Hematopoietic multipotent progenitor cell treated with erythropoietin and hydrocortisone succinate and interleukin-3 and kit ligand, for 6 days (in vitro differentiated cells): Measurements from ENCODE around the gene AKT1.
"Not testable (repeated sequence)": the region's sequence is repeated elsewhere in the genome, so short reads cannot be mapped to it uniquely, and the experiment has no call there.

Experiments used
- DNase-seq: peaks from one replicate; pipeline ENCODE4 v3.0.0-alpha.2; 2015

Gene AKT1

DNA sequence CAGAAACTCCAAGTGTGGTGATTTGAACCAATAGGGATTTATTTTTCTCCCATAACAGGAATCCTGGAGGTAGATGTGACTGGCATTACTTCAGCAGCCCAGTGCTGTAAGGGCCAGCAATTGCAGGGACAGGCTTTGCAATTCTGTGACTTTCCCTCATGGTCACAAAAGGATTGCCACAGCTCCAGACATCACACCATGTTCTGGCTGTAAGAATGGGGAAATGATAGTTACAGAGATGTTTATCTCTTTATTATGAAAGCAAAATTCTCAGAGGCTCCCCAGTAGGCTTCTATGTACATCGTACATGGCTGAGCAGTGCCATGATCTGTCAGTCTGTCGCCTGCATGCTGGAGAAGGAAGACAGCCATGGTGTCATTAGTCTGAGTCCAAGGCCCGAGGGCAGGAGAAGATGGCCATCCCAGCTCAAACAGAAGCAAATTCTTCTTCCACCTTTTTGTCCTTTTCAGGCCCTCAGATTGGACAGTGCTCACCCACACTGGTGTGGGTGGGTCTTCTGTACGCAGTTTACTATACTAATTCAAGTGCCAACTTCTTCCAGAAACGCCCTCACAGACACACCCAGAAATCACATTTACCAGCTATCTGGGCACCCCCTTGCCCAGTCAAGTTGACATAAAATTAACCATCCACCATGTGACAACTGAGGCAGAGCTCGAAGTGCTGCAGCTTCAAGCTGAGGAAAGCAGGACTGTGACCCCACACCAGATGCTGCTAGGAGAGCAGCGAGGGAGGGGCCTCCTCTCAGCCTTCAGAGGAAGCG, 22.6 kb upstream of the AKT1 start:
- DNase-seq, result peak; percentile 1

DNA sequence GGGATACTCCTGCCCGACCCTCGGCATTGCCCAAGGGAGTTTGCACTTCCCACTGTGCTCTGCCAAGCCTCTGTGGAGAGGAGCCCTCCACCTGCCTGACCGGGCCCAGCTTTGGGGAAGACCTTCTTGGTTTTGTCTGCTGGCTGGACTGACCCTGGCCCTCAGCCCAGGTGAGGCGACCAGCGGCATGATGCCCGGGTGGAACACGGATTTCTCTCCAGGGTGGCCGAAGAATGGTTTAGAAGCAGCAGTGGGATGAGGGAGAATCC, 21.0 kb upstream of the AKT1 start:
- DNase-seq, result no peak

GRCh38 chr14:104814701-104815100, 19.2 kb upstream of the AKT1 start:
- not testable (repeated sequence) for DNase-seq

DNA sequence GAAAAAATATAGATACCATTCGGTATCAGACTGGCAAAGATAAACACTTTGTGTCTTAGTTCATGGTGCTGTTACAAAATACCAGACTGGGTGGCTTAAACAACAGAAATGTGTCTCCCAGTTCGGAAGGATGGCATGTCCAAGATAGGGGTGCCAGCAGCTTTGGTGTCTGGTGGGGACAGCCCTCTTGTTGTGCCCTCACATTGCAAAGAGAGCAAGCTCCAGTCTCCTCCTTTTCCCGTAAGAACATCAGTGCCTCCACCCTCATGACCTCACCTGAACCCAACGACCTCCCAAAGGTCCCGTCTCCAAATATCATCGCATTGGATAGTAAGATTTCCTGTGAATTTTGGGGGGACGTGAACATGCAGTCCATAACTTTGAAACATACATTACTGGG, 17.7 kb upstream of the AKT1 start:
- peak; percentile 1 for DNase-seq

- no peak for DNase-seq
Measured at GRCh38 chr14:104810316-104810715, 14.8 kb upstream of the AKT1 start.

GRCh38 chr14:104808456-104808855, 12.9 kb upstream of the AKT1 start:
- no peak for DNase-seq

DNA sequence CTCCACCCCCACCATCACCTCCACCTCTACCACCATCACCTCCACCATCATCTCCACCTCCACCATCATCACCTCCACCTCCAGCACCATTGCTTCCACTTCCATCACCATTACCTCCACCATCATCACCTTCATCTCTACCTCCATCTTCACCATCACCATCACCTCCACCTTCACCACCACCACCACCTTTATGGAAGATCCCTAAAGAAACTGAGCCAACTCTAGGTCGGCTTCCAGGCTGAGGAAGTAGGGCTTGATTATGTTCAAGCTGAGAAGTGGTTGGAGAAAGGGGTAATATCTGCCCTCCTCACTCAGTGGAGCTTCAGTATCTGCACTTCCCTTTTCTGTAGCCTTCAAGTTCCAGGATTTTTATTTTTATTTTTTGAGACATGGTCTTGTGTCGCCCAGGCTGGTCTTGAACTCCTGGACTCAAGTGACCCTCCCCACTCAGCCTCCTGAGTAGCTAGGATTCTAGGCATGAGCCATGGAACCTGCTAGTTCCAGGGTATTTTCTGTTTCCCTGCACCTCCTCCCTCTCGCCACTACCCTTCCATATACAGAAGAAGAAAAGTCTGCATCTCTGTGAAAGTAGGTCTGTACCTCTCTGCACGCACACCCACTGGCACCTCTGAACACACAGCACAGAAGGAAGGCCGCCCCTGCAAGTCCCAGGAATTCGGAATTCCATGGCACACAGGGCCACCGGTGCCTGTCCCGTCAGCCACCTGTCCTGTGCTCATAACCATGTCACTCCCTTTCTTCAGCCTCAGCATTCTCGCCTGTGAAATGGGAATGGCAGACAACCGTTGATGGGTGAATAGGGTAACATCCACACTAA, 11.3 kb upstream of the AKT1 start:
- peak; percentile 4 for DNase-seq

DNA sequence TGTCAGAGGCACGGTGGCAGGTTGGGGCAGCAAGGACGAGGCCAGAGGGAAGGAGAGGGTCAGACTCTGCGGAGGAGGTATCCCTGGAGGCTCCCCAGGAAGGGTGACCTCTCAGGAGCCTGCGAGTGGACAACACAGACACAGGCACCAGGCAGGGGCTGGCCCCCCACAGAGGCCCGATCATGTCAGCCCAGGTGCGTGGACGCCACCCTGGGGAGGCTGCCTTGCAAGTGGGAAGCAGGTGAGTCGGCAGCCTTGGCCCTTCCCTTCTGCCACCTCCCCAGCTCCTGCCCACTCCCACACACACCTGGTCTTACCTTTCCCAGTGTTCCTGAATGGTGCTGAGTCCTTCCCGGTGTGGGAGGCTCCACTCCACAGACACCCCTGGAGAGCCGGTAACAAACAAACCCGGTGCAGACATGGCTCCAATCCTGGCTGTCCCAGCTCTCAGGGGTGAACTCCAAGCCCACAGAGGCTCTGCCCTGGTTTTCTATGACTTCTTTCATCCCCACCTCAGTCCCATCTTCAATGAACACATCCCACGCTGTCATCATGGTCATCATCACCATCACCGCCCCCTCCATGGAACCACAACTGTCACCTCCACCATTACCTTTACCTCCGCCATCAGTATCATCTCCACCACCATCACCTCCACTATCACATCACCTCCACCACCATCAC, 10.5 kb upstream of the AKT1 start:
- no peak for DNase-seq

GRCh38 chr14:104805326-104805678, 9.8 kb upstream of the AKT1 start:
- DNase-seq, result peak; percentile 15

- DNase-seq, result no peak
Measured at GRCh38 chr14:104804481-104805325, 9.2 kb upstream of the AKT1 start.

DNA sequence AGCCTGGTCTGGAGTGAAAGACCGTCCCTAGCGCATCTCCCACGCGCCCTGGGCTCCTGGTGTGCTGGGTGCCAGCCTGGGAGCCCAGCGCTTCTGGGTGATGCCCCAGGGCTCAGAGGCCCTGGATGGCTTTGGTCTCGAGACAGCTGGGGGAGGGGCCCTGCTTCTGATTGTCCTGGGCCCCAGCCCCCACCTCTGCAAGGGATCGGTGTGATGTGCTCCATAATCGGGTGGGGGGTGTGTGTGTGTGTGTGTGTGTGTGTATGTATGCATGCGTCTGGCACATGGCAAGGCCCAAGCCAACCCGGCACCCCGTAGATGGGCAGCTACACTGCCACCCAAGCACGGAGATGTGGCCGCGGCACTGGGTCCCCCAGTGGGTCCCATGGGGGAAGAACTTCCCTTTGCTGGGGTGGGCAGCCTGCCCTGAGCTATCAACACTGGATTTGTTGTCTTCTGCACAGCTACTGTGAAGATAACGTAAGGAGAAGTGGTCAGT, 8.4 kb upstream of the AKT1 start:
- no peak for DNase-seq

DNA sequence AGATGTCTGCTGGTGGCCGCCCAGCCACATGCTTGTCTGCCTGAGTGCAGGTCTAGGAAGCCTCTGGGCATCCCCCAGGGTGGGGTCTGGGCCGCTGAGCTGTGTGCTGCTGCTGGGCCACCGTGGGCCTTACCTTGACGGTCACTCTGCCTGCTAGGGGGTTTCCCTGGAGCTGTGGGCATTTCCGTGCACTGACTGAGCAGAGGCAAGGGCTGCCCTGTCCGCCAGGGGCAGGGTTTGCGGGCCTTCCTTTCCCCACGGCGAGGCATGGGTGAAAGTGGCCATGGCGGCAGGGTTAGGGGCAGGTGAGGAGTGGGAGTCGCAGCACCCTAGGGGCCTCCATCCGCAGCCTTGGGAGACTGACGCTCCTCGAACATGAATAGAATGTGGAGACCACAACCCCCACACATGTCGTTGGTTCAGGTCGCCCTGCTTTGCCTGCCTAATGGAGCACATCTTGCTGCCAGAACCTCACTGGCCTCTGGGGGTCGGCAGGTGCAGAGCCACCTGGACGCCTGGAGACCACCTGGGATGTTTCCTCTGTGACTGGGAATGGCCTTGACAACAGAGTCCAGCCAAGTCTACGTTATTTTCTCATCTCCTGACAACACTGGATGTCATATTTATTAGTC, 7.8 kb upstream of the AKT1 start:
- no peak for DNase-seq

- DNase-seq, result no peak
Measured at GRCh38 chr14:104802394-104803184, 7.0 kb upstream of the AKT1 start.

- no peak for DNase-seq
Measured at GRCh38 chr14:104801520-104802393, 6.2 kb upstream of the AKT1 start.

DNA sequence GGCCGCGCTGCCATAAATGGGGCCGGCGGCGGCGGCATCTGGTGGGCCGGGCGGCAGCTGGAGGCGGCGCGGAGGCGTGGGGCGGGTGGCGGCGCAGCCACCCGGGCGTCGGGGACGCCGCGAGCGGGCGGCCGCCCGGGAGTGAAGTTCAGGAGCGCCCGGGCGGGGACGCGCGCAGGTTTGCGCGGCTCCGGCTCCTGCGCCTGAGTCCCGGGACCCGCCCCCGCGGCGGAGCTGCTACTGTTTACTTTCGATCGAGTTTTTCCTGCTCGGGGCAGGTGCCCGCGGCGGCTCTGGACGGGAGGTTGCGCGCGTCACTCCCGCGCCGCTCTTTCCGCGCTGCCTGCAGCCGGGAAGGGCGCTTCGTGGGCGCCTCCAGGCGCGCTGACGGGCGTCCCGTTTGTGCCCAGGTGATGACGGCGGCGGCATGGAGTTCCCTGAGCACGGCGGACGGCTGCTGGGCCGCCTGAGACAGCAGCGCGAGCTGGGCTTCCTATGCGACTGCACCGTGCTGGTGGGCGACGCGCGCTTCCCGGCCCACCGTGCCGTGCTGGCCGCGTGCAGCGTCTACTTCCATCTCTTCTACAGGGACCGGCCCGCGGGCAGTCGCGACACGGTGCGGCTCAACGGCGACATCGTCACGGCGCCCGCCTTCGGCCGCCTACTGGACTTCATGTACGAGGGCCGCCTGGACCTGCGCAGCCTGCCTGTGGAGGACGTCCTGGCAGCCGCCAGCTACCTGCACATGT, 5.4 kb upstream of the AKT1 start, which contains the start of gene ZBTB42:
TSS of gene ZBTB42 (plus strand) at position 331 of the 749 bp plus-strand sequence. CDS start at position 428, 97 bp downstream.
- peak; percentile 69 for DNase-seq

GRCh38 chr14:104800015-104800770, 4.6 kb upstream of the AKT1 start:
- peak; percentile 88 for DNase-seq

GRCh38 chr14:104799244-104800014, 3.9 kb upstream of the AKT1 start:
- peak; percentile 52 for DNase-seq
